KMS-11 (cell line): ENCODE measurements around the gene GAS2L3.
A peak's percentile ranks its signal among the peaks of the same experiment; 100 is the strongest.

Source experiments
- H2AFZ ChIP-seq: fragments of 200-600 bp; sonication (generic); 2 replicates; pipeline ENCODE4 v1.6.1; 2016; ENCODE audit warnings: antibody characterized with exemption, mixed run types, low read depth
- H3K27ac ChIP-seq: fragments of 200-600 bp; sonication (generic); 2 replicates; pipeline ENCODE4 v1.6.1; 2016; ENCODE audit warnings: mild to moderate bottlenecking, mixed run types
- H3K27me3 ChIP-seq: fragments of 200-600 bp; sonication (generic); 2 replicates; pipeline ENCODE4 v1.6.1; 2017; ENCODE audit warnings: mild to moderate bottlenecking, low read depth, mixed run types, moderate library complexity; ENCODE audit not compliant: insufficient read depth
- H3K36me3 ChIP-seq: fragments of 200-600 bp; sonication (generic); 2 replicates; pipeline ENCODE4 v1.6.1; 2017; ENCODE audit warnings: mild to moderate bottlenecking, mixed run types; ENCODE audit not compliant: insufficient read depth
- H3K4me1 ChIP-seq: fragments of 200-600 bp; sonication (generic); 2 replicates; pipeline ENCODE4 v1.6.1; 2016; ENCODE audit warnings: mild to moderate bottlenecking, low read depth, mixed run types; ENCODE audit not compliant: poor library complexity, severe bottlenecking
- H3K4me2 ChIP-seq: fragments of 200-600 bp; sonication (generic); 2 replicates; pipeline ENCODE4 v1.7.0; 2016; ENCODE audit warnings: mild to moderate bottlenecking, mixed run types
- H3K4me3 ChIP-seq: fragments of 200-600 bp; sonication (generic); IDR thresholded peaks from 2 replicates; pipeline ENCODE4 v1.6.1; 2017; ENCODE audit warnings: low read depth, low read length, mixed read lengths; ENCODE audit not compliant: insufficient read depth
- H3K79me2 ChIP-seq: fragments of 200-600 bp; sonication (generic); 2 replicates; pipeline ENCODE4 v1.6.1; 2016; ENCODE audit warnings: low read depth, mixed run types; ENCODE audit not compliant: insufficient read depth
- H3K9ac ChIP-seq: fragments of 200-600 bp; sonication (generic); 2 replicates; pipeline ENCODE4 v1.6.1; 2016; ENCODE audit warnings: mild to moderate bottlenecking, mixed run types
- H4K20me1 ChIP-seq: fragments of 200-600 bp; sonication (generic); 2 replicates; pipeline ENCODE4 v1.6.1; 2016; ENCODE audit warnings: mild to moderate bottlenecking, mixed run types; ENCODE audit not compliant: insufficient read depth
- TF ChIP-seq, protein P1 (sequence below): fragments of 200-600 bp; sonication (generic); conservative IDR thresholded peaks from 2 replicates; pipeline ENCODE4 v1.6.1; 2017; ENCODE audit warnings: low read depth, mild to moderate bottlenecking, antibody characterized with exemption, low read length, moderate library complexity, mixed read lengths

The GAS2L3 gene

DNA sequence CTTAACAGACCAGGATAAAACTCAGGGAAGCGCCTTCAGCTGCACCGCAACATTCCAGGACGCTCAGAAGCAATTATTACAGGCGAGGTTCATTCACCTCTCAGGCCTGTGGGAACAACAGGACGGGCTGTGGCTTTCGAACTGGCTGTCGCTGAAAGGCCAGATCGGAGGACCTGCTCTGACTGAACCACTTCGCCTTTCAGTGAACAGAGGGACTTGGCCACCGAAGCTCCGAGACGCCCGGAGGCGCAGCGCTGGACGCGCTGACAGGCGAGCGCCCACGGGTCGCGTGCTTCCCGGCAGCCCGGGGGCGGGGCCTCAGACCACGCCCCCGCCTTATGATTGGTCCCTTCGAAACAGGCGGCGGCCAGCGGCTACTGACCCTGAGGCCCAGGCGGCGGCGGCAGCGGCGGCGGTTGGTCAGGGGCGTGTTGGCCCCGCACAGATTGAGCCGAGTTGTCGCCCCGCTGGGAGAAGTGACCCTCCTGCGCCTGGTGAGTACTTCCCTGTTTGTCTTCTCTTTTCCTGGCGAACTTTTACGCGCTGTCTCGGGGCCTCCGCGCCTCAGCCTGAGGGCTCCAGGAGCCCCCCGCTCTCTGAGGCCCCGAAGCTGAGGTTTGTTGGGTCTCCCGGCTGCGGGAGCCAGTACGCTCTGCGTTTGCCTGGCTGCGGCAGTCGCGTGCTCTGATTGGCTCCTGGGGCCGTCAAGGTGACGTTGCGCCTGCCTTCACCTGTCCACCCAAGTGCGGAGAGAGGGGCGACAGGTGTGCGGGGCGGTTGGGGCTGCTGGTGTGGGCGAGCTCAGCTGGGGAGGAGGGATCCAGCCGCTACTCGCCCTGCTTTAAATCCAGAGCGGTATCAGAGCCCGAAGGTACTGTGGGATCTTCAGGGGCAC is at the start of gene GAS2L3:
Gene GAS2L3 (plus strand): TSS at position 393 of the 895 bp plus-strand sequence. CDS start 21,221 bp downstream, outside the sequence.
- H3K36me3 ChIP-seq = no peaks in the 10 kb centered on the region
- no peak within 1 kb of the TSS for H3K4me3 ChIP-seq
- H3K27me3 ChIP-seq = no peaks in the 10 kb centered on the region

DNA sequence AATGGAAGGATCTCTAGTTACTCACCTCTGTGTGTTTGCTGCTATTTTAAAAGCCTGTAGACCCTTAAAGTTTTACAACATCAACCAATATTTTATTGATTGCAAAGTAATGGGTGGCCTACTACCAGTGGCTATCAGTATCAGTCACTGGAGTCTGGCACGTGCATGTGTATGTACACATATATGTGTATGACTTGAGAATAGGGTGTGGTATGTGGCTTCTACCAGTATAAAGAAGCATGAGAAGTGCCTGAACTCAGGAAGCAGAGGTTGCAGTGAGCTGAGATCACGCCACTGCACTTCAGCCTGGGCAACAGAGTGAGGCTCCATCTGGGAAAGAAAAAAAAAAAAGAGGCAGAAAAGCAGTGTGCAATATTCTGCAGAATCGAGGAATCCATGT is 45.5 kb upstream of the GAS2L3 start:
- H3K4me3 ChIP-seq = no peak overlapping the region
- no peak overlapping the region for H2AFZ ChIP-seq
- TF ChIP-seq, protein P1, sequence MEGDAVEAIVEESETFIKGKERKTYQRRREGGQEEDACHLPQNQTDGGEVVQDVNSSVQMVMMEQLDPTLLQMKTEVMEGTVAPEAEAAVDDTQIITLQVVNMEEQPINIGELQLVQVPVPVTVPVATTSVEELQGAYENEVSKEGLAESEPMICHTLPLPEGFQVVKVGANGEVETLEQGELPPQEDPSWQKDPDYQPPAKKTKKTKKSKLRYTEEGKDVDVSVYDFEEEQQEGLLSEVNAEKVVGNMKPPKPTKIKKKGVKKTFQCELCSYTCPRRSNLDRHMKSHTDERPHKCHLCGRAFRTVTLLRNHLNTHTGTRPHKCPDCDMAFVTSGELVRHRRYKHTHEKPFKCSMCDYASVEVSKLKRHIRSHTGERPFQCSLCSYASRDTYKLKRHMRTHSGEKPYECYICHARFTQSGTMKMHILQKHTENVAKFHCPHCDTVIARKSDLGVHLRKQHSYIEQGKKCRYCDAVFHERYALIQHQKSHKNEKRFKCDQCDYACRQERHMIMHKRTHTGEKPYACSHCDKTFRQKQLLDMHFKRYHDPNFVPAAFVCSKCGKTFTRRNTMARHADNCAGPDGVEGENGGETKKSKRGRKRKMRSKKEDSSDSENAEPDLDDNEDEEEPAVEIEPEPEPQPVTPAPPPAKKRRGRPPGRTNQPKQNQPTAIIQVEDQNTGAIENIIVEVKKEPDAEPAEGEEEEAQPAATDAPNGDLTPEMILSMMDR = no peak
- no peaks in the 10 kb centered on the region for H3K36me3 ChIP-seq
- H3K27ac ChIP-seq = no peak overlapping the region
- H3K4me1 ChIP-seq = no peaks in the 10 kb centered on the region
- H3K4me2 ChIP-seq = no peak overlapping the region
- no peaks in the 10 kb centered on the region for H3K79me2 ChIP-seq
- H3K27me3 ChIP-seq = no peaks in the 10 kb centered on the region
- no peaks in the 10 kb centered on the region for H4K20me1 ChIP-seq
- H3K9ac ChIP-seq = no peak overlapping the region

More for the DNA sequence above, at the start of gene GAS2L3:
- Histone ChIP-seq H4K20me1 (no peaks in the 10 kb centered on the region), H3K27ac (no peak within 1 kb of the TSS), H2AFZ (peak within 1 kb of the TSS; percentile 97), H3K9ac (peak within 1 kb of the TSS; percentile 53; the same call in 1 of the 2 replicates), H3K4me1 (peaks cover 6% of the 10 kb centered on the region), H3K79me2 (peaks cover 4% of the 10 kb centered on the region; the same call in 1 of the 2 replicates), H3K4me2 (peak within 1 kb of the TSS; percentile 44)
- TF ChIP-seq, protein P1 = no peak

DNA sequence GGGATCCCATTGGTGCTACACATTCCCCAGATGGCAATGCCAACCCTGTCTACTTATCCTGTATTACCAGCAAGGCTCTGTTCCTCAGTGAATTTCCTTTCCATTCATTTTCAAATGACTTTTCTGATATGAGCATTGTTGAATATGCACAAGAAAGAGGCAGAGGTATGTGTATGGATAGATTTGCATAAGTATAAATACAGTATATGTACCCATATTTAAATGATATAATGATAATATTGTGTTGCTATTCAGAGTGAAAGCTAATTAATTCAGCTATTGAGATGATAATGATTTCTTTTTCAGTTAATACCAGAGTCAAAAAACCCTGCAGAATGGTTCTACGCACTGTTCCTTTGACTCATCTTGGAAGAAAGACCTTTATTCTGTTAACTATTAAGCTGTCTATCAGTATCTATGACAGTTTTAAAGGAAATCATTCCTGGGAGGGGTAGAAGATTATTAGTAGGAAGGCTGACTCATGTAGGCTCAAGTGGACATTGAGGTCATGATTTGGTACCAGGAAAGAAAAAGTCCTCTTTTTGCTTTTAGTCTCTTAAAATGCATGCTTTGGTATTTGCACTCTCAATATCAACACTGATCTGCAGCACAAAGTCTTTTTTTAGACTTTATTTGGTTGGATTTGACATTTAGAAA is 44.9 kb upstream of the GAS2L3 start:
- Histone ChIP-seq H4K20me1 (no peaks in the 10 kb centered on the region), H3K79me2 (no peaks in the 10 kb centered on the region), H3K4me1 (no peaks in the 10 kb centered on the region), H3K27ac (no peak overlapping the region), H3K4me3 (no peak overlapping the region), H3K27me3 (no peaks in the 10 kb centered on the region), H2AFZ (no peak overlapping the region), H3K36me3 (no peaks in the 10 kb centered on the region), H3K9ac (no peak overlapping the region), H3K4me2 (no peak overlapping the region)
- TF ChIP-seq, protein P1 = no peak

DNA sequence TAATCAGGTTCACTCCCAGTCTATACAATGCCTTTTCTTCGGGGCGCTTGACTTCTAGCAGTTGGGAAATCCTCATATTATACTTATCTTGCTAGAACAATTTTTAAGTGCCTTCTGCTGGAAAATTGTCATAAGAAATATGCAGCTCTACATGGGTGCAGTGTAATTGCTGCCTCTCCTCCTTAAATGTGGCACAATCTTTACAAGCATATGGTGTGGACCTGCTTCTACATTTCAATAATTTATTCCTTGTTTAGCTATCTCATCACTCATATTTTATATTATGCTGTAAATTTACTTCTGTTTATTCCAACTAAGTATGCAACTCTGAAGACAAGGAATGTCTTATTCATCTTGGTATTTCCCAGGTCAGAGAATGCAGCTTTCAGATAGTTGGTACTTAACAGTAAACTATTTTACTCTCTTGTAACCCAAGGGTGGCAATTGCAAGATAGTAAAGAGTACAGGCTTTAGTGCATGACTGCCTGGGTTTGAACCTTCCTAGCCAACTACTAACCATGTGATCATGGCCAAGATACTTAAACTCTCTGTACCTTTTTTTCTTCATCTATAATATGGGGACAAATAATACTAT is 43.6 kb upstream of the GAS2L3 start:
- Histone ChIP-seq H2AFZ (no peak overlapping the region), H3K4me2 (no peak overlapping the region), H3K27ac (no peak overlapping the region), H3K36me3 (no peaks in the 10 kb centered on the region), H4K20me1 (no peaks in the 10 kb centered on the region), H3K4me3 (no peak overlapping the region), H3K27me3 (no peaks in the 10 kb centered on the region), H3K9ac (no peak overlapping the region), H3K79me2 (no peaks in the 10 kb centered on the region), H3K4me1 (no peaks in the 10 kb centered on the region)
- TF ChIP-seq, protein P1 = no peak
